Adrenal gland (tissue), 5 donors: ENCODE measurements around the gene PAX7.

Experiments
- POLR2A ChIP-seq, 2 donors: fragments of 450-650 bp; IDR thresholded peaks; one replicate each; pipeline ENCODE4 v1.6.1; 2017; ENCODE audit warnings: antibody characterized with exemption in 2 of 2, mild to moderate bottlenecking in 2 of 2, moderate library complexity in 1 of 2
- TF ChIP-seq, protein P1 (sequence below), 6 experiments: fragments of 450-650 bp in 4 of 6; fragments of 200-600 bp in 2 of 6; sonication (generic) in 1 of 6; IDR thresholded peaks; 1 replicate in 5 of 6; 2 replicates in 1 of 6; pipeline versions ENCODE4 v1.5.1 to v1.8.0; 2016 to 2021; ENCODE audit warnings: antibody characterized with exemption in 6 of 6, mild to moderate bottlenecking in 2 of 6, moderate library complexity in 1 of 6
- donor health status: DM: no; HTN: no; CAD: no.

DNA sequence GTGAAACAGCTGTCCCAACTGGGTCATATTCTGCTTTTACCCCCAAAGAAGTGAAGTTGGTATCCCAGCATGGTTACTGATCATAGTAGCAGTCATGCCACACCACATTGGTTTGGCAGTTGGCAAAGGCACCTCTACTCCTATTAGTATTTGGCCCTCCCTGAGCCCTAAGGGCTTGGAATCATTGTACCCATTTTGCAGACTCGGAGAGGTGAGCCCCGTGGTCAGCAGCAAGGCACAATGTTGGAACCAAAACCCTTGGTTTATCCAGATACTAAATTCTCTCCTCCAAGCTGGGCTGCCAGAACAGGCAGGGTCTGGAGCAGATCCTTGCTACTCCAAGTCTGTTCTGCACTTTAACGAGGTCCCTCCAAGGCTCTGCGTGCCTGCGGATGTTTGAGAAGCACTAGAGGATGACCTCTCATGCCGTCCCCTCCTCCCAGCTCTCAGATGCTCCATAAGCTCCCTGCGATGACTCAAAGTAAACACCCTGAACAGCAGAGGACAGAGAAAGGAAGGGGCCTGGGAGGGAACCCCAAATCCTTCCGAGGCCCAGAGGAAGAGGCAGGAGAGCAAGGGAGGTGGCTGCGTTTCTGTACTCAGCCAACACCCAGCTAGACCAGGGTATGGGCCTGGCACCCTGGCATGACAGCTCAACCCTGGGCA is 89.3 kb downstream of the PAX7 start:
- TF ChIP-seq, protein P1, sequence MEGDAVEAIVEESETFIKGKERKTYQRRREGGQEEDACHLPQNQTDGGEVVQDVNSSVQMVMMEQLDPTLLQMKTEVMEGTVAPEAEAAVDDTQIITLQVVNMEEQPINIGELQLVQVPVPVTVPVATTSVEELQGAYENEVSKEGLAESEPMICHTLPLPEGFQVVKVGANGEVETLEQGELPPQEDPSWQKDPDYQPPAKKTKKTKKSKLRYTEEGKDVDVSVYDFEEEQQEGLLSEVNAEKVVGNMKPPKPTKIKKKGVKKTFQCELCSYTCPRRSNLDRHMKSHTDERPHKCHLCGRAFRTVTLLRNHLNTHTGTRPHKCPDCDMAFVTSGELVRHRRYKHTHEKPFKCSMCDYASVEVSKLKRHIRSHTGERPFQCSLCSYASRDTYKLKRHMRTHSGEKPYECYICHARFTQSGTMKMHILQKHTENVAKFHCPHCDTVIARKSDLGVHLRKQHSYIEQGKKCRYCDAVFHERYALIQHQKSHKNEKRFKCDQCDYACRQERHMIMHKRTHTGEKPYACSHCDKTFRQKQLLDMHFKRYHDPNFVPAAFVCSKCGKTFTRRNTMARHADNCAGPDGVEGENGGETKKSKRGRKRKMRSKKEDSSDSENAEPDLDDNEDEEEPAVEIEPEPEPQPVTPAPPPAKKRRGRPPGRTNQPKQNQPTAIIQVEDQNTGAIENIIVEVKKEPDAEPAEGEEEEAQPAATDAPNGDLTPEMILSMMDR (IDR thresholded peaks at IDR 0.05) = no peak
- TF ChIP-seq POLR2A (IDR thresholded peaks at IDR 0.05) = no peak
